A549 (cell line): ENCODE data around the gene AKAP8L.

Source experiments
- CHD2 ChIP-seq: fragments of 150-350 bp; IDR thresholded peaks from 2 replicates; pipeline ENCODE4 v1.6.1; 2014; ENCODE audit warnings: low read length; ENCODE audit not compliant: partially characterized antibody
- CTCF ChIP-seq: fragments of >200 bp; sonication (Bioruptor Twin); formaldehyde crosslinking; IDR thresholded peaks from 3 replicates; pipeline ENCODE4 v1.5.1; 2016
- ESRRA ChIP-seq: fragments of 150-350 bp; IDR thresholded peaks from 2 replicates; pipeline ENCODE4 v1.6.1; 2014; ENCODE audit warnings: mild to moderate bottlenecking, low read length, borderline replicate concordance
- HMGXB4 ChIP-seq: fragments of 250-450 bp; sonication (Bioruptor Pico); IDR thresholded peaks from 2 replicates; pipeline ENCODE4 v1.5.0; 2021; ENCODE audit warnings: mild to moderate bottlenecking, moderate library complexity, borderline replicate concordance
- KDM1A ChIP-seq: fragments of 200-600 bp; sonication (generic); IDR thresholded peaks from 2 replicates; pipeline ENCODE4 v1.6.1; 2016; ENCODE audit warnings: low read depth, mild to moderate bottlenecking
- RAD21 ChIP-seq, 2 experiments: fragments of >200 bp in 1 of 2; sonication (Bioruptor Twin) in 1 of 2; formaldehyde crosslinking in 1 of 2; IDR thresholded peaks in 1 of 2; conservative IDR thresholded peaks in 1 of 2; 2 replicates in 1 of 2; 3 replicates in 1 of 2; pipeline ENCODE4 v1.6.1; 2012 to 2018; ENCODE audit warnings: inconsistent platforms in 1 of 2
- RNF2 ChIP-seq: fragments of 200-600 bp; sonication (generic); IDR thresholded peaks from 2 replicates; pipeline ENCODE4 v1.6.1; 2016; ENCODE audit warnings: low read depth, mild to moderate bottlenecking, antibody characterized with exemption, moderate library complexity, borderline replicate concordance
- TF ChIP-seq, protein P1 (sequence below): IDR thresholded peaks from 2 replicates; pipeline ENCODE4 v1.6.1; 2012
- TF ChIP-seq, protein P2 (sequence below): IDR thresholded peaks from 2 replicates; pipeline ENCODE4 v1.6.1; 2012; ENCODE audit warnings: low read depth, borderline replicate concordance

GRCh38 chr19:15400521-15401396 is 18.0 kb downstream of the AKAP8L start:
- no peak for TF ChIP-seq KDM1A
- TF ChIP-seq RAD21 (conservative IDR thresholded peaks at IDR 0.05 in 1 of 2, IDR thresholded peaks at IDR 0.05 in 1 of 2), result no peak
- no peak for TF ChIP-seq CTCF
- no peak for TF ChIP-seq RNF2
- TF ChIP-seq ESRRA, result no peak
- TF ChIP-seq, protein P1, sequence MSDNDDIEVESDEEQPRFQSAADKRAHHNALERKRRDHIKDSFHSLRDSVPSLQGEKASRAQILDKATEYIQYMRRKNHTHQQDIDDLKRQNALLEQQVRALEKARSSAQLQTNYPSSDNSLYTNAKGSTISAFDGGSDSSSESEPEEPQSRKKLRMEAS, result no peak
- TF ChIP-seq CHD2, result no peak
- TF ChIP-seq HMGXB4, result no peak
- TF ChIP-seq, protein P2, sequence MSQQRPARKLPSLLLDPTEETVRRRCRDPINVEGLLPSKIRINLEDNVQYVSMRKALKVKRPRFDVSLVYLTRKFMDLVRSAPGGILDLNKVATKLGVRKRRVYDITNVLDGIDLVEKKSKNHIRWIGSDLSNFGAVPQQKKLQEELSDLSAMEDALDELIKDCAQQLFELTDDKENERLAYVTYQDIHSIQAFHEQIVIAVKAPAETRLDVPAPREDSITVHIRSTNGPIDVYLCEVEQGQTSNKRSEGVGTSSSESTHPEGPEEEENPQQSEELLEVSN, result no peak
